Testis (tissue), 2 donors: ENCODE results near the gene COL5A2.

Experiments used
- POLR2A ChIP-seq: fragments of 450-650 bp; IDR thresholded peaks from one replicate; pipeline ENCODE4 v1.6.1; 2017; ENCODE audit warnings: antibody characterized with exemption, mild to moderate bottlenecking, moderate library complexity
- TF ChIP-seq, protein P1 (sequence below), 3 experiments: fragments of 450-650 bp in 2 of 3; fragments of 200-600 bp in 1 of 3; sonication (generic) in 1 of 3; IDR thresholded peaks; one replicate each; pipeline ENCODE4 v1.5.1; 2016 to 2019; ENCODE audit warnings: antibody characterized with exemption in 3 of 3, mild to moderate bottlenecking in 2 of 3, moderate library complexity in 1 of 3

- TF ChIP-seq, protein P1, sequence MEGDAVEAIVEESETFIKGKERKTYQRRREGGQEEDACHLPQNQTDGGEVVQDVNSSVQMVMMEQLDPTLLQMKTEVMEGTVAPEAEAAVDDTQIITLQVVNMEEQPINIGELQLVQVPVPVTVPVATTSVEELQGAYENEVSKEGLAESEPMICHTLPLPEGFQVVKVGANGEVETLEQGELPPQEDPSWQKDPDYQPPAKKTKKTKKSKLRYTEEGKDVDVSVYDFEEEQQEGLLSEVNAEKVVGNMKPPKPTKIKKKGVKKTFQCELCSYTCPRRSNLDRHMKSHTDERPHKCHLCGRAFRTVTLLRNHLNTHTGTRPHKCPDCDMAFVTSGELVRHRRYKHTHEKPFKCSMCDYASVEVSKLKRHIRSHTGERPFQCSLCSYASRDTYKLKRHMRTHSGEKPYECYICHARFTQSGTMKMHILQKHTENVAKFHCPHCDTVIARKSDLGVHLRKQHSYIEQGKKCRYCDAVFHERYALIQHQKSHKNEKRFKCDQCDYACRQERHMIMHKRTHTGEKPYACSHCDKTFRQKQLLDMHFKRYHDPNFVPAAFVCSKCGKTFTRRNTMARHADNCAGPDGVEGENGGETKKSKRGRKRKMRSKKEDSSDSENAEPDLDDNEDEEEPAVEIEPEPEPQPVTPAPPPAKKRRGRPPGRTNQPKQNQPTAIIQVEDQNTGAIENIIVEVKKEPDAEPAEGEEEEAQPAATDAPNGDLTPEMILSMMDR (IDR thresholded peaks at IDR 0.05), result no peak
- TF ChIP-seq POLR2A, result no peak
Measured at GRCh38 chr2:189127756-189128155, 51.8 kb downstream of the COL5A2 start.
